HG02588 (cell line): ENCODE measurements around the gene ARSB.
"Not testable (repeated sequence)": the region's sequence is repeated elsewhere in the genome, so short reads cannot be mapped to it uniquely, and the experiment has no call there.

Source experiments
- ATAC-seq: cut with Tn5 transposase; IDR thresholded peaks from one replicate; pipeline ENCODE4 v1.9.1; 2021; ENCODE audit warnings: mild to moderate bottlenecking, moderate library complexity; ENCODE audit not compliant: unreplicated experiment

Gene ARSB

DNA sequence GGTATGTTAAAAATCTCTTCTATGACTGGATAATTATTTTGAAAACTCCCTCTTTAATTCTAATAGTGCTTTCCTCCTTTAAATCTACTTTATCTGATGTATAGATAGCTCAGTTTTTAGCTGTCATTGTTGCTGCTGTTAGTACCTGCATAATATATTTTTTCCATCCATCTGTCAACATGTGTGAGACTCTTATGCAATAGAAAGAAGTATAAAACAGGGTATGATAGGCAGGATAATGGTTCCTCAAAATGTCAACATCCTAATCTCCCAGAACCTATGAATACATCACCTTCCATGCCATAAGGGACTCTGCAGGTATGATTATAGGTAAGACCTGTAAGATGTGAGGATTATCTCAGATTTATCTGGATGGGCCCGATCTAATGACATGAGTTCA lies 199.7 kb downstream of the ARSB start:
- ATAC-seq: no peak

DNA sequence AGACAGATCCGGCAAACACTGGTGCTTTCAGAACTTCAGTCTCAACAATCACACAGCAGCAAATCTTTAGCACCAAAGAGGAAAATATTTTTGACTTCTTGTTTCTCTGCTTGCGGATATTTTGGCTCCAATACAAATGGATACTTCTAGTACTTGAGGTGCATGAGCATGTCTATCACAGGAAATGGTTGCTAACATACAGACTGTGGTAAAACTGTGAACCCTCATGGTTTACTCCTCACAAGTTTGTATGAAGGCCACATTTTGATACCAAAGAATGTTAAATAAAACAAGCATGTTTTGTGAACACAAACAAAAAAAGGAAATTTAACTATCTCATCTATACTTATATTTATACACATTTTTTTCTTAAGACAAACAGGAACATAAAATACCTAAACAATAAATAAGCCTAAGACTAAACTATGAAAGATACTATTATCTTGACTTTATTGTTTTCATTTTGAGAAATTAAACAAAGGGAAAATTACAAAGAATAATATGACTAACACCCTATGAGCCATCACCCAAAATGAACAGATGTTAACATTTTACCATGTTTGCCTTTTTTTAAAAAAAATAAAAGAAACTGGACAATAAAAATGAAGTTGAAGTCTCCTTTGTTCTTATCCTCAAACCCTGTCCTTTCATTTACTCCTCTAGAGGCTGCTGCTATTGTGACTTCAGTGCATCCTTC lies 201.5 kb downstream of the ARSB start:
- ATAC-seq: no peak

DNA sequence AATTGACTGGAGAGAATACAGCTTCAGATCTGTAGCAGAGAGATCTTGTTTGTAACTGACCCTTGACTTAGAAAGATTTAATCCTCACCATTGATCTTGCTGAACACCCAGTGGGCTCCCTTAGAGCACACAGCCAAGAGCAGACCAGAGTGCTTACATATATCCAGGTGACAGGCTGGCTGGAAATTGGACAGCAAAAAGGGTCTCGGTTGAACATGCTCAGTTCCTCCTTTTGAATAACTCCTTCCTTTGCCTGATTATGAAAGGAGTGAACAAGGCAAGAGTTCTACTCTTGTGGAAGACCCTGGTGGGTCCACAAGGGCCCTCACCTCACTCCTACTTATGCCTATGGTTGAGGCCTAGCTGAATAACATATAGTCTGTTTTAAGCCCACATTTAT lies 202.4 kb downstream of the ARSB start:
- ATAC-seq: no peak

DNA sequence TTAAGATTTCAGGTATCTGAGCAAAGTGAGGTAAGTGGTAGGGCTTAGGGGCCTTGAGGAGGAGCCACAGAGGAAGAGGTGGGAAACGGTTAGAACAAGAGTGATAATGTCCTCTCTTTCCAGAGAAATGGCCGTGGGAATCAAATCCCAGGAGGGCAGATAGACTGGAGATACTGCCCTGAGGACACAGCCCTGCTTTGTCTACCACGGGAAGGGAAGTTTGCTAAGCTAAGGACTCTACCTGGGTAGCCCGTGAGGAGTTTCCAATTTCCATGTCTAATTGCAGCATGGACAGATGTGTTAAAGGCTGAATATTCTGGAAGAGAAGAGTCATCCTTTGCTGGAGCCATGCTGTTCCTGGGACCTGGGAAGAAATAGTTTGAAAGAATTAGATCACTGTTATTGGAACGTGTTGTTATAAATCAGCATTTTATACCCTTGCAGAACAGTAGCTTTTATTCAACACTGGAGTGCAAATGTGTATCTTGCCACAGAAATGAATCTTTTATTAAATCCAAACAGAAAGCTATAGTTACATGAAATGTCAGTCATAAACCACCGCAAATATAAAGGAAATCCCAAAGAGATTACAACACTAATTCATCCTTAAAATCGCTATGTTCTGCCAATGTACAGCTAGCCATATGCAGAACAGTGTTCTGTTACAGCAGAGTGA lies 203.4 kb downstream of the ARSB start:
- ATAC-seq: no peak

DNA sequence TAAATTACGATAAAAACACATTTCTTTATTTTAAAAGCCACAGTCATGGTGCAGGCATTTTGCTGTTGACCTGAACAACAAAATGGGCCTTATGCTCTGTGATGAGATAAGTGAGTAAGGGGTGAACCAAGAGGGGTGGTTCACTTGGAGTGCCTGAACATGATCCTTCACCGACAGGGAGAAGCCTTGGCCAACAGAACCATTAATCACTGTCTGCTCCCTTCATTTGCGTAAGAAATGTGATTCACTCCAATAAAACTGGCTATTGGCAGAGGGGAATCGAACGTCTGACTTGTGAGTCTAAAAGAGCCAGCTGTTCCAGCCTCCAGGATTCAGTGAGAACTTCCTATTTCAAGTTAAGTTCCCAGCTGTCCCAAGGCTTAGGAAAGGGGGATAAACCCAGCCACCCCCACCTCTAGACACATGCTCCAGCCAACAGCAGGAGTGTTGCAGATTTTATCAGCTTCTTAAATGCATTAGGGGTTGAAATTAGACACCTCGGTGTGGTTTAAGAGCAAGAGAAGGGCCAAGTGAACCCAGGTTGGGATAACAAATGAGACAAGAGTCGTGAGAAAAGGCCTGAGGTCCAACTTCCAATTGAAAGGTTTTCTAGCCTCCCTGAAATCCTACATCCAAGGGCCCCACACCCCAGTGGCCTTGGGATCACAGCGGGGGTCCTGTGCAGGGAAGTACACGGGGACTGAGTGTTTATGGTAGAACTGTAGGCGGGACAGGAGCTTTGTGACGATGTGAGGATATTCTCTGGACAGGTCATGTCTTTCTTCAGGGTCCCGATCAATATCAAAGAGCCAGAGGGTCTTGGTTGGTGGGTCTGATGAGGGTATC lies 205.1 kb downstream of the ARSB start:
- ATAC-seq: no peak

DNA sequence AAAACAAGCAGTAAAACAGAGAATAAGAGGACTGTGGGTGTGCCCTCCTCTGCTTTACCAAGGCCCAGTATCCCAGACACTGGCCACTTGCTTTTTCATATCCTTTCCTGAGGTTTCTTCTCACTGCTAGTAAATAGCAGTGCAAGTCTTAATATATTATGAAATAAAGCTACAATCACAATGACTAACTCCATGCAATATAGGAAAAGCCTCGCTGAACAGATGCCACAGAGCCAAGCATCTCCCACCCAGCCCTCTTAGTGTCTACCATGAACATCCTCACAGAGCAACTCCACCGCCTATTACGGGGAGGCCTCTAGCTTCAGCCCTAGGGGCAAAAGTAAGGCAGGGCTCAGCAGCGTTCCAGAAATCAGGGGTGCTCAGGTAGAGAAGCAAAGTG lies 205.8 kb downstream of the ARSB start:
- ATAC-seq: no peak

DNA sequence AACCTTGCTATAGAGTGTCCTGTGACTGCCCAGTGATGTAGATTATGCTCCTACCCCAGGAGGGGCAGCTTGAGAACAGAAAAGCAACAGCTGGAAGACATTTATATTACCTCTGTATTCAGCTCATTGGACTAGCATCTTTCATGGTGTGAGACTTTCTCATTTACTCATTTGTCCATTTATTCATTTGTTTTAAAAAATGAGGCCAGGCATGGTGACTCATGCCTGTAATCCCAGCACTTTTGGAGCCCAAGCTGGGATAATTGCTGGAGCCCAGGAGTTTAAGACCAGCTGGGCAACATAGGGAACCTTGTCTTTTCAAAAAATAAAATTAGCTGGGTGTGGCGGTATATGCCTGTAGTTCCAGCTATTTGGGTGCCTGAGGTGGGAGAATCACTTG lies 206.6 kb downstream of the ARSB start:
- ATAC-seq: no peak

DNA sequence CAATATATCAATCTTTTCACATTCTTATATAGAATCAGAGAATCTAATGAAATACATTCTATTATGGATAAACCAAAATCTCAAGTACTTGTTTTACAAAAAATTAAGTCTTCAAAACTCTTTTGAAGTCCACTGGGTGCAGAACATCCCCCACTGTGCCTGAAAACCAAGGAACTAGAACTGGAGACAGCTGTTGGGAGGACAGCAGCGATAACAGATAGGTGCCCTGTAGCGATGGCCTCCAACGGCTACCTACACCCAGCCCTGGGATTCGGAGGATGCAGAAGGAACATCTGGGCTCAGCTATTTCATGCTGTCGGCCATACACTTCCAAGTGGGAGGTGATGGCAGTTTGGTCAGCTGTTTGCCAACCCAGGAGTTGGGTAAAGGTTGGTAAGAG lies 207.2 kb downstream of the ARSB start:
- no peak for ATAC-seq

DNA sequence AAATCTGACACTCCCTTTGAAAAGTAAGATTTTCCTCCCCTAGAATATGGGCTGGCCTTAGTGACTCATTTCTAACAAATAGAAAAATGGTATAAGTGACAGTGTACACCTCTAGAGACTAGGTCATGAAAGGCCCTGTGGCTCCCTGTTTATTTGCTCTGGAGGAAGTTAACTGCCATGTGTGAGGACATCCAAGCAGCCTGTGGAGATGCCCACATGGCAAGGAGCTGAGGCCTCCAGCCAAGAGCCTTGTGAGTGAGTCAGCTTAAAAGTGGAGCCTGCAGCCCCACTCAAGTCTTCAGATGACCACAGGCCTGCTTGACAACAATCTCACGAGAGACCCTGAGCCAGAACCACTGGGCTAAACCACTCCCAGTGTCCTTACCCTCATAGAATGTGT lies 208.5 kb downstream of the ARSB start:
- ATAC-seq: no peak

DNA sequence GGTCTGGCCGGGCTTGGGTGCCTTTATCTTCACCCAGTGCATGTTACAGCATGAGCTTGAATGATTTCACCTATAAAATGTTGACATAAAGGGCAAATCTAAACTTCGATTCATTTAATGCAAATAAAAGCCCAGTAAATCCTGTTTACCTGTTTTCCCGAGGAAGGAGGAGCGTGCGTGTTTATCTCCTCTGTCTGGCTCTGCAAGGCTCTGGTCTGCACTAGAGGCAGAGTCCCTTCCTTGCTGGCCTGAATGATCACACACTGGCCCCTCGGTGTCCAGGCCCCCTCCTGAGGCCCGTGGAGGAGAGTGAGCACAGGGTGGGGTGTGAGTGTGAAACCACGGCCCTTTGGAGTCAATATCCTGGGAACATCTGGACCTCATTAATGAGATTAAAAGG lies 211.5 kb downstream of the ARSB start:
- no peak for ATAC-seq

DNA sequence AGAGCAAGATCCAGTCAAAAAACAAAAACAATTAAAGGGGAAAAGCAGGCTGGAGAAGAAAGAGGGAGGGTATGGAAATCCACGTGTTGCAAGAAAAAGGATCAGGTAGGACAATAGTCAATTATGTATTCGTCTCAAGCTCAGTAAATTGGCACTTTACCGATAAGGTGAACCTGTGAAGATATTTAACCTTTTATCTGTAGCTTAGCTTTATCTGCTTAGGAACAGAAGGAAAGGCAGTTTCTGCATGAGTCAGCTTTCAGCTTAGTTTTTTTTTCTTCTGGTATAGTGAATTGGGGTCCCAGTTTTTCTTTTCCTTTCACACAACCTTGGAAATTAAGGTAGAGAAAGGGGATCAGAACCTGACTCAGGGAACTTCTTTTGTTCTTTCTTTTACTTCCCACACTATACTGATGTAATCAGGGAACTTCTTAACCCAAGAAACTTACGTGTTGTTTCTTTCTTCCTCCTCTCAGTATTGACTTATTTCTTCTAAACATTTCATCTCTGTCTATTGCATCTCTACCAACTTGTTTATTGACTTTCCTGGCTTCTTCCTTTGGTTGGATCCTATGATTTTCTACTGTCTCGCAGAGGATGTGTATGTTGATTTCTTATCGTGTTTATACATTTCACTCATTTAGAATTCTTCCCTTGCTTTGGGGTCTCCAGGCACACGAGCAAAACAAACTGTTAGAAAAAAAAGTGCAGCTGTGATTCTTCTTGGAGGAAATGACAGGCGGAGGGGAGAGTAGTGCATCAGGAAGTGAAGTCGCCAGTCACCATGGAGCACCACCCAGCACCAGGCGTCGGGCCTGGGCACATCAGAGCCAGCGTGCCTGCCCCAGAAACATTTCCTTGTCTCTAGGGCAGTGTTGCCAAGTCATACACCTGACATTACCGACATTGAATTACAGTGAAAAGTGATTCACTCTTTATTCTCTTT lies 213.6 kb downstream of the ARSB start:
- ATAC-seq: no peak

DNA sequence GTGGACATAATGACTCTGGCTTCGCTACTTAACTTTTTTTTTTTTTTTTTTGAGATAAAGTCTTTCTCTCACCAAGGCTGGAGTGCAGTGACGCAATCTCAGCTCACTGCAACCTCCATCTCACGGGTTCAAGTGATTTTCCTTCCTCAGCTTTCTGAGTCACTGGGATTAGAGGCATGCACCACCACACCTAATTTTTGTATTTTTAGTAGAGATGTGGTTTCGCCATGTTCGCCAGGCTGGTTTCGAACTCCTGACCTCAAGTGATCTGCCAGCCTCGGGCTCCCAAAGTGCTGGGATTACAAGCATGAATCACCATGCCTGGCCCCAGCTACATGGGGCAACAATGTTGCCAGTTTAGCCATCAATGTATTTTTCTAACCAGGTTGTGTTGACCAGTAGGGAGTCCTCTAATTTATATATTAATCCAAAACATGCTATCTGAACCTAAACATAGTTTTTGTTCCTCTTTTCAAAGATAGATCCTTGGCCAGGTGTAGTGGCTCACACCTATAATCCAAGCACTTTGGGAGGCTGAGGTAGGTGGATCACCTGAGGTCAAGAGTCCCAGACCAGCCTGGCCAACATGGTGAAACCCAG lies 216.2 kb downstream of the ARSB start:
- no peak for ATAC-seq

DNA sequence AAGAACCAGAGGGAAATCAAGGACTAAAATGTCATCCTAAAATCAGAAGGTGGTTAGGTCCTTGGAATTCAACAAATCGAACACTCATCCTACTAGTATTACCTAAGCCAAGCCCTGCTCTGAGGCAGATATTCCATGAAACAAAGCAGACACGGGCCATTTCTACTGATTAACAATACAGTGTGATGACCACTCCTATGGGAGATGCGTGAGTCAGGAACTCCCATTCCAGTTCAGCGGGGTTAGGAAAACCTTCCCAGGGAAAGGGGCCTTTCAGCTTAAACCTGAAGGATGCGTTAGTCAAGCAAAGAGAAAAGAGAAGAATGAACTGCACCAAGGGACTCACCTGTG lies 218.7 kb downstream of the ARSB start:
- no peak for ATAC-seq

DNA sequence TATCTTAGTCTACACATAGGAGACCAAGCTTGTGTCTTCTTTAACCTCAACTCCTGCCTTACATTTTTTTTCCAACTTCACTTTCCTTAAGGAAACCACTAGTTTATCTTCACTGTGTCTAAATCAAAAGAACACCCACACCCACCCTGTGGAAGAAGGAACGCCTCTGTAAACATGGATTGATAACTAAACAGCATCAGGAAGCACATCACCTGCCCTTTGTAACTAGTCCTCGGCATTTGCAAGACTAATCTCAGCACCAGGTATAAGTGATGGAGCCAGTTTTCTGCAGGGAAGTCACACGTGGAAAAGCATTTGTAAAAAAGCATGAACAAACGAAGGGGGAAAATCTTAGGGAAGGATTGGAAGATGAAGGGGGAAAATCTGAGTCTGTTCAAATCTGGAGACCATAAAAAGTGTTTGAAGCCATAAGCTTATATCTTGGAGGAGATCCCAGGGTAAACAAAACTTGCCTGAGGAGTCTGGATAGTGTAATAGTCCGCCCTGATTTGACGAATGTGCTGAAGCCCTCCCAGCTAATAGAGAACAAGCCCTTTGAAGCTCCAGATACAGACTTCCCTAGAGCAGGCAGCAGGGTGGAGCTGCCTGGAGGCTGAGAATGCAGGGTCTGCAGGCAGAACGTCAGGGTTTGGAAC lies 219.2 kb downstream of the ARSB start:
- ATAC-seq: no peak

DNA sequence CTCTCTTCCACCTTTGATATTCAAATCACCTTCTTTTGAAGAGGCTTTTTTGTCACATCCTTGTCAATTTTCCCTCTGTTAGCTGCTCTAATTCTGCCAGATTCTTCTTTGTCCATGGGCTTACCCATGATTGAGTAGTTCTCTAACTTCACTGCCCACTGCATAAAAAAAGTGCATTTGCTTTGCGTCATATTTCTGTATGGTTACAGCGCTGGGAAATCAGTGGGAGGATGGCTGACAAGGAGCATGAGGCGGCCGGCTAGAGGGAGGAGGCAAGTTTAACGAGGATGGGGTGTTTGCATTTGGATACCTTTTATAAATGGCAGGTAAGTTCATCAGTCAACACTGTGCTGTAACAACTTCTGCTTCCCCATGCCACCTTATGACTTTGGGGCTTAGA lies 220.0 kb downstream of the ARSB start:
- no peak for ATAC-seq

DNA sequence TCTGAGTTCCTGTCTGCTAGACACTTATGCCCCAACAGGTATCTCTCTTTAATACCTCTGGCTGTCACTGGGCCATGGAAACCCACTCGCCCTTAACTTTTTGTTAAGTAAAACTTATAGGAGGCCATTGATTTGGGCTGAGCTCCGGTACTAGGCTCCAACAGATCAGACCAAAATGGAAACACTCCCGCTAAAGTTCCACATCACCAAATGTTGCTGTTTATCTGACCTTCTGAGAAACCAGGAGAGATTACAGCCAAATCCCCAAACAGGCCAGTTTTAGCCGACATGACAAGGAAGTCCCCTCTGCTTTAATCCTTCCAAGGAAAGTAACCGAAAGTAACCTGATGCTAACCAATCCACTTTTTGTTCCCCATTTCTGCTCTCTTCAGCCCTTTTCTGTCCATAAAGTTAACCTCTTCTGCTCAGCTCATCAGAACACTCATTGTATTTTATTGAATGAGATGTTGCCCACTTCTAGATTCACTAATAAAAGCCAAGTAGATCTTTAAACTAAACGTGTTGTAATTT lies 221.4 kb downstream of the ARSB start:
- ATAC-seq: no peak

DNA sequence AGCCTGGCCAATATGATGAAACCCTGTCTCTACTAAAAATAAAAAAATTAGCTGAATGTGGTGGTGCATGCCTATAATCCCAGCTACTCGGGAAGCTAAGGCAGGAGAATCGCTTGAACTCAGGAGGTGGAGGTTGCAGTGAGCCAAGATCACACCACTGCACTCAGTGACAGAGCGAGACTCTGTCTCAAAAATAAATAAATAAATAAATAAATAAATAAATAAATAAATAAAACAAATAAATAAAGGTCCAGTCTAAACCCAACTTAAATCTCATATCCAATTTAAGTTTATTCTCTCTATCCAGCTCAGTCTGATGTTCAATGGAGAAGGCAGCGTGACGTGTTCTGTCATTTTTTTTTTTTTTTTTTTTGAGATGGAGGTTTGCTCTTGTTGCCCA lies 222.4 kb downstream of the ARSB start:
- not testable (repeated sequence) for ATAC-seq

DNA sequence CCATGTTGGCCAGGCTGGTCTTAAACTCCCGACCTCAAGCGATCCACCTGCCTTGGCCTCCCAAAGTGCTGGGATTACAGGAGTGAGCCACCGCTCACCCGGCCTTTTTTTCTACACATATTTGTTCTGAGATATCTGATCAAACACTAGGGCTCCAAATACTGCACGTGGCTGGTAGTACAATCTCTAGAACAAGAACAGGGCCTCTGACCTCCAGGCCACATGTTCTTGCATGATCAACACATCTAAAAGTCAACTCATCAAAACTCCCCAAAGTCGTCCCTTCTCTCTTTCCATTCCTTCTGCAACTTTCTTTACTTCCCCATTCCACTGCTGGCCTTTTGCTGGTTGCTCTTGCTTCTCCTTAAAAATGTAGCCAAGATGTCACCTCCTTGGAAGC lies 223.3 kb downstream of the ARSB start:
- no peak for ATAC-seq

DNA sequence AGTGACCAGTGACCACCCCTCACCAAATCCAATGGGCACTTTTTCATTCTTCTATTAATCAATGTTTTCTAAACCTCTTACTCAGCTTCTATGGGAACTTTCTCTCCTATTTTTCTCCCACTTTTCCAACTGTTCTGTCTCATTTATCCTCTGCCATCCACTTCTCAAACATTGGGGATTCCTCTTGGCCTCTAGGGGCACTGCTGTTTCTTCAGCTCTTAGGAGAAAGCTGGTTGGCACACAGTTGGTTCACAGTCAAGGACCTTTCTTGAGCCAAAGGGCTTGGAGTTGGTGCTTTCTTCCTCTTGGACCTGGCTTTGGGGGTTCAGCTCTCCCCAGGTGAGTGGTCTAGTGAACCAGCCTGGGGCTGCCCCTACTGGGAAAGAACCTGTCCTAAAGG lies 224.3 kb downstream of the ARSB start:
- no peak for ATAC-seq

DNA sequence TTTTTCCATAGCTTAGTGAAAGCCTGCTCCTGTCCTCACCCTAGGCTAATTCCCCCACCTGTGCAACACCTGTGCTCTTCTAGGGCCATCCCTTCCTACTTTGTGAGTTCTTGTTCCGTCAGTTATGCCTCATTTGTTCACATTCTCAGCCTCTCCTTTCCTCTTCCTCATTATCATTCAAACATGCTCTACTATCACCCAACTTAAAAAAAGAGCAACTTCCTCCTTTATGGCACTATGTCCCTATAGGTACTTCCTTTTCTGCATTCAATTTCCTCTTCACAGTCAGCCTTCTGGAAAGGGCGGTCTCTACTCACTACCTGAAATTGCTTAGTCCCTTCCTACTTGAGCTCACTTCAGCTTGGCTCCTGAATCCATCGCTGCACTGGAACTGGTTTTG lies 224.7 kb downstream of the ARSB start:
- ATAC-seq: no peak
